Motor neuron (in vitro differentiated cells): Measurements from ENCODE around the gene FGGY. TPM values are rescaled to one million over a fixed set of nuclear protein-coding genes. Genes with fewer than 3 reads are reported as not detected.
A peak's percentile ranks its signal among the peaks of the same experiment; 100 is the strongest.

Experiments used
- ATAC-seq, 8 experiments: fragments of 200-7000 bp; cut with Tn5 transposase; replicated peaks in 6 of 8; 2 replicates each; pipeline ENCODE4 v1.8.0; 2021; ENCODE audit warnings: mild to moderate bottlenecking in 8 of 8, moderate library complexity in 8 of 8
- H3K27ac ChIP-seq, 2 donors: fragments of 250-450 bp; sonication (Bioruptor Pico); 2 replicates each; pipeline ENCODE4 v1.9.0; 2021; ENCODE audit warnings: antibody characterized with exemption in 2 of 2, mild to moderate bottlenecking in 2 of 2, moderate library complexity in 1 of 2
- H3K4me1 ChIP-seq, 2 donors: fragments of 250-450 bp; sonication (Bioruptor Pico); replicated peaks in 1 of 2; 2 replicates each; pipeline ENCODE4 v1.6.1; 2021; ENCODE audit warnings: antibody characterized with exemption in 2 of 2, mild to moderate bottlenecking in 2 of 2, moderate library complexity in 1 of 2
- H3K4me3 ChIP-seq, 5 donors: fragments of 250-450 bp; sonication (Bioruptor Pico); 2 replicates each; pipeline ENCODE4 v1.9.0; 2021; ENCODE audit warnings: antibody characterized with exemption in 5 of 5, mild to moderate bottlenecking in 5 of 5, moderate library complexity in 4 of 5
- WGBS, 10 experiments: fragments of 450-650 bp; shearing (Covaris generic); methylation state at CpG; one replicate each; pipeline ENCODE4 v1.0.0; 2022; 5-methylcytosine and 5-hydroxymethylcytosine counted together
- in situ Hi-C, 9 experiments: fragments of 400-800 bp; cut with MboI; loops; one replicate each; pipeline ENCODE4 v1.15.0; 2021; ENCODE audit warnings: low sequenced_read_pairs in 9 of 9, low pct_unique_long_range_greater_than_20kb in 2 of 9; ENCODE audit not compliant: unreplicated experiment in 9 of 9
- total RNA-seq, 8 experiments: library from RNA; unstranded; fragments of 300-600 nt; gene quantifications; 2 replicates each; pipeline versions ENCODE4 v1.2.3 to v1.2.4, GENCODE V29; 2022

Gene FGGY
- total RNA-seq, 8 experiments from 2014 or later, result 8.4 to 33.0 (median 18.6) TPM

- H3K27ac ChIP-seq, result no peak overlapping the region
- in situ Hi-C loops, result no loop called here
- no peak overlapping the region for H3K4me3 ChIP-seq
- peaks cover 20 to 23% of the 10 kb centered on the region in 2 donors for H3K4me1 ChIP-seq
- WGBS, 10 experiments, result 49 to 95% (median 87%) methylated on average over 2 to 6 of the region's 6 CpGs
- ATAC-seq, result peak in 2 of 8 experiments; percentile 5 to 47
These were observed 126.2 kb downstream of the FGGY start for GRCh38 chr1:59422921-59423575.

- ATAC-seq, result peak in 5 of 8 experiments; percentile 44 to 67 (median 55)
- 11 to 100% (median 92%) methylated on average over 1 to 6 of the region's 7 CpGs; no CpG with 5 or more reads in 3 of the 10 experiments for WGBS, 10 experiments
- Histone ChIP-seq H3K4me3 (no peak overlapping the region), H3K4me1 (no peaks in the 10 kb centered on the region), H3K27ac (no peak overlapping the region)
- in situ Hi-C loops, result no loop called here
These were observed 130.3 kb downstream of the FGGY start for GRCh38 chr1:59427155-59427554.

GRCh38 chr1:59427784-59428183 is 130.9 kb downstream of the FGGY start:
- ATAC-seq, result no peak
- in situ Hi-C loops, result no loop called here

GRCh38 chr1:59428828-59429227 is 131.9 kb downstream of the FGGY start:
- ATAC-seq, result no peak
- Histone ChIP-seq H3K27ac (no peak overlapping the region), H3K4me1 (no peaks in the 10 kb centered on the region), H3K4me3 (no peak overlapping the region)
- in situ Hi-C loops, result no loop called here
- 75 to 100% (median 94%) methylated on average over 2 to 6 of the region's 6 CpGs; no CpG with 5 or more reads in 1 of the 10 experiments for WGBS, 10 experiments

More at GRCh38 chr1:59427784-59428183, 130.9 kb downstream of the FGGY start:
- Histone ChIP-seq H3K4me3 (no peak overlapping the region), H3K4me1 (no peaks in the 10 kb centered on the region), H3K27ac (no peak overlapping the region)

GRCh38 chr1:59429656-59430055 is 132.8 kb downstream of the FGGY start:
- no peak overlapping the region for H3K27ac ChIP-seq
- H3K4me1 ChIP-seq, result peaks cover 1 to 4% of the 10 kb centered on the region in 2 donors
- H3K4me3 ChIP-seq, result no peak overlapping the region
- in situ Hi-C loops, result no loop called here
- ATAC-seq, result peak in 1 of 8 experiments; percentile 56
- WGBS, 10 experiments, result 80 to 100% (median 93%) methylated on average over 1 to 3 of the region's 3 CpGs; no CpG with 5 or more reads in 4 of the 10 experiments

GRCh38 chr1:59431566-59432294 is 134.8 kb downstream of the FGGY start:
- Histone ChIP-seq H3K4me1 (peaks cover 7 to 18% of the 10 kb centered on the region in 2 donors), H3K4me3 (no peak overlapping the region), H3K27ac (no peak overlapping the region)
- ATAC-seq, result no peak
- in situ Hi-C loops, result no loop called here
- 67 to 100% (median 100%) methylated on average over 1 to 3 of the region's 3 CpGs; no CpG with 5 or more reads in 1 of the 10 experiments for WGBS, 10 experiments

- no peak for ATAC-seq
- 22 to 92% (median 78%) methylated on average over 1 to 6 of the region's 6 CpGs; no CpG with 5 or more reads in 1 of the 10 experiments for WGBS, 10 experiments
- peaks cover 9 to 23% of the 10 kb centered on the region in 2 donors for H3K4me1 ChIP-seq
- H3K4me3 ChIP-seq, result no peak overlapping the region
- in situ Hi-C loops, result no loop called here
- H3K27ac ChIP-seq, result no peak overlapping the region
These were observed 135.9 kb downstream of the FGGY start for GRCh38 chr1:59432531-59433439.

- no peak overlapping the region for H3K27ac ChIP-seq
- ATAC-seq, result no peak
- 39 to 98% (median 92%) methylated on average over 4 to 6 of the region's 6 CpGs; no CpG with 5 or more reads in 2 of the 10 experiments for WGBS, 10 experiments
- H3K4me1 ChIP-seq, result peaks cover 9 to 28% of the 10 kb centered on the region in 2 donors
- no peak overlapping the region for H3K4me3 ChIP-seq
- in situ Hi-C loops, result no loop called here
These were observed 136.5 kb downstream of the FGGY start for GRCh38 chr1:59433440-59433813.

- peak in 3 of 8 experiments; percentile 25 to 78 (median 75) for ATAC-seq
- in situ Hi-C loops, result no loop called here
- Histone ChIP-seq H3K4me3 (no peak overlapping the region), H3K4me1 (peaks cover 16 to 28% of the 10 kb centered on the region in 2 donors), H3K27ac (no peak overlapping the region)
- WGBS, 10 experiments, result 34 to 100% (median 91%) methylated on average over 1 to 3 of the region's 3 CpGs; no CpG with 5 or more reads in 4 of the 10 experiments
These were observed 137.4 kb downstream of the FGGY start for GRCh38 chr1:59434336-59434735.

- no peak overlapping the region for H3K4me3 ChIP-seq
- peaks cover 28 to 36% of the 10 kb centered on the region in 2 donors for H3K4me1 ChIP-seq
- peak in 3 of 8 experiments; percentile 21 to 79 (median 23) for ATAC-seq
- H3K27ac ChIP-seq, result no peak overlapping the region
- in situ Hi-C loops, result no loop called here
- 0 to 100% (median 84%) methylated on average over 1 to 2 of the region's 2 CpGs; no CpG with 5 or more reads in 1 of the 10 experiments for WGBS, 10 experiments
These were observed 139.7 kb downstream of the FGGY start for GRCh38 chr1:59436637-59437036.

GRCh38 chr1:59438058-59438560 is 141.2 kb downstream of the FGGY start:
- 50 to 100% (median 92%) methylated on average over 1 of the region's 1 CpG; no CpG with 5 or more reads in 2 of the 10 experiments for whole genome bisulfite sequencing, 10 experiments
- ATAC-seq, result peak in 4 of 8 experiments; percentile 12 to 40 (median 23)
- Histone ChIP-seq H3K4me1 (peaks cover 30 to 36% of the 10 kb centered on the region in 2 donors), H3K4me3 (no peak overlapping the region), H3K27ac (no peak overlapping the region)
- in situ Hi-C loops, result no loop called here

GRCh38 chr1:59442492-59442891 is 145.6 kb downstream of the FGGY start:
- 74 to 100% (median 87%) methylated on average over 2 to 4 of the region's 4 CpGs for WGBS, 10 experiments
- Histone ChIP-seq H3K4me1 (peaks cover 40 to 53% of the 10 kb centered on the region in 2 donors), H3K4me3 (no peak overlapping the region), H3K27ac (no peak overlapping the region)
- ATAC-seq, result peak in 1 of 8 experiments; percentile 27
- in situ Hi-C loops, result no loop called here
